Neuronal stem cell (in vitro differentiated cells): ENCODE results near the gene PLA2G4B.

Experiments
- DNase-seq: peaks from one replicate; pipeline ENCODE4 v3.0.0-alpha.2; 2013; ENCODE audit warnings: low spot score
- H2AFZ ChIP-seq: one replicate; pipeline ENCODE4 v1.6.1; 2013; ENCODE audit warnings: mild to moderate bottlenecking, low read length, inconsistent platforms
- H2AK5ac ChIP-seq: 2 replicates; pipeline ENCODE4 v1.6.1; 2013; ENCODE audit warnings: low read depth, mild to moderate bottlenecking, inconsistent platforms, low read length, moderate library complexity, mixed read lengths
- H2BK120ac ChIP-seq: 2 replicates; pipeline ENCODE4 v1.6.1; 2013; ENCODE audit warnings: low read depth, mild to moderate bottlenecking, inconsistent platforms, low read length, moderate library complexity, mixed read lengths
- H2BK12ac ChIP-seq: one replicate; pipeline ENCODE4 v1.6.1; 2013; ENCODE audit warnings: low read length, inconsistent platforms
- H2BK15ac ChIP-seq: 2 replicates; pipeline ENCODE4 v1.6.1; 2013; ENCODE audit warnings: mild to moderate bottlenecking, low read length, inconsistent platforms, mixed read lengths
- H2BK5ac ChIP-seq: one replicate; pipeline ENCODE4 v1.6.1; 2013; ENCODE audit warnings: inconsistent platforms, mild to moderate bottlenecking, low read length, moderate library complexity
- H3K14ac ChIP-seq: one replicate; pipeline ENCODE4 v1.6.1; 2013; ENCODE audit warnings: low read length, inconsistent platforms
- H3K18ac ChIP-seq: 2 replicates; pipeline ENCODE4 v1.6.1; 2013; ENCODE audit warnings: low read length, inconsistent platforms
- H3K23ac ChIP-seq: 2 replicates; pipeline ENCODE4 v1.6.1; 2013; ENCODE audit warnings: low read depth, mild to moderate bottlenecking, mixed read lengths, low read length, inconsistent platforms; ENCODE audit not compliant: poor library complexity
- H3K27ac ChIP-seq: replicated peaks from 3 replicates; pipeline ENCODE4 v1.5.1; 2013; ENCODE audit warnings: low read length, inconsistent platforms
- H3K27me3 ChIP-seq, 3 experiments: 2 replicates each; pipeline ENCODE4 v1.6.1; 2013; ENCODE audit warnings: low read length in 3 of 3, mild to moderate bottlenecking in 2 of 3, inconsistent platforms in 1 of 3, low read depth in 1 of 3, mixed read lengths in 1 of 3, moderate library complexity in 1 of 3; ENCODE audit not compliant: control insufficient read depth in 3 of 3, insufficient read depth in 3 of 3
- H3K36me3 ChIP-seq, 2 donors: replicated peaks in 1 of 2; 2 replicates each; pipeline ENCODE4 v1.6.1; 2013; ENCODE audit warnings: low read length in 2 of 2; ENCODE audit not compliant: control insufficient read depth in 2 of 2, insufficient read depth in 2 of 2
- H3K4ac ChIP-seq: 2 replicates; pipeline ENCODE4 v1.6.1; 2013; ENCODE audit warnings: inconsistent platforms, mild to moderate bottlenecking, low read length, moderate library complexity
- H3K4me1 ChIP-seq, 2 donors: 1 replicate in 1 of 2; 2 replicates in 1 of 2; pipeline ENCODE4 v1.6.1; 2013; ENCODE audit warnings: low read length in 2 of 2, low read depth in 1 of 2; ENCODE audit not compliant: control insufficient read depth in 2 of 2, insufficient read depth in 1 of 2
- H3K4me2 ChIP-seq: one replicate; pipeline ENCODE4 v1.6.1; 2013; ENCODE audit warnings: mild to moderate bottlenecking, low read length, inconsistent platforms; ENCODE audit not compliant: insufficient read depth, poor library complexity, severe bottlenecking
- H3K4me3 ChIP-seq, 2 donors: 2 replicates each; pipeline ENCODE4 v1.5.1; 2013; ENCODE audit warnings: low read length in 2 of 2, mild to moderate bottlenecking in 2 of 2, inconsistent platforms in 1 of 2, moderate library complexity in 1 of 2
- H3K79me1 ChIP-seq: one replicate; pipeline ENCODE4 v1.6.1; 2013; ENCODE audit warnings: low read depth, mild to moderate bottlenecking, inconsistent platforms, low read length, moderate library complexity
- H3K9ac ChIP-seq: one replicate; pipeline ENCODE4 v1.6.1; 2013; ENCODE audit warnings: mild to moderate bottlenecking, low read depth, low read length, inconsistent platforms; ENCODE audit not compliant: poor library complexity
- H3K9me3 ChIP-seq, 2 donors: replicated peaks in 1 of 2; 2 replicates each; pipeline versions ENCODE3 to v1.6.1; 2013; ENCODE audit warnings: low read length in 2 of 2, mild to moderate bottlenecking in 2 of 2, inconsistent platforms in 1 of 2, low read depth in 1 of 2, mixed read lengths in 1 of 2, moderate library complexity in 1 of 2; ENCODE audit not compliant: control insufficient read depth in 2 of 2, insufficient read depth in 1 of 2
- H4K8ac ChIP-seq: one replicate; pipeline ENCODE4 v1.6.1; 2013; ENCODE audit warnings: low read depth, mild to moderate bottlenecking, inconsistent platforms, low read length, moderate library complexity
- H4K91ac ChIP-seq: one replicate; pipeline ENCODE4 v1.6.1; 2013; ENCODE audit warnings: low read length, low read depth, mild to moderate bottlenecking, inconsistent platforms; ENCODE audit not compliant: poor library complexity
- WGBS, 2 donors: extraction: QIAGEN DNeasy Blood & Tissue Kit; methylation state at CpG; one replicate each; pipeline ENCODE4 v1.1.7; 2013; ENCODE audit warnings: missing lambda C conversion rate in 2 of 2, mixed read lengths in 1 of 2; ENCODE audit not compliant: insufficient read length in 2 of 2, insufficient replicate concordance in 1 of 2; ENCODE audit errors: extremely low coverage in 2 of 2; 5-methylcytosine and 5-hydroxymethylcytosine counted together

PLA2G4B gene

DNA sequence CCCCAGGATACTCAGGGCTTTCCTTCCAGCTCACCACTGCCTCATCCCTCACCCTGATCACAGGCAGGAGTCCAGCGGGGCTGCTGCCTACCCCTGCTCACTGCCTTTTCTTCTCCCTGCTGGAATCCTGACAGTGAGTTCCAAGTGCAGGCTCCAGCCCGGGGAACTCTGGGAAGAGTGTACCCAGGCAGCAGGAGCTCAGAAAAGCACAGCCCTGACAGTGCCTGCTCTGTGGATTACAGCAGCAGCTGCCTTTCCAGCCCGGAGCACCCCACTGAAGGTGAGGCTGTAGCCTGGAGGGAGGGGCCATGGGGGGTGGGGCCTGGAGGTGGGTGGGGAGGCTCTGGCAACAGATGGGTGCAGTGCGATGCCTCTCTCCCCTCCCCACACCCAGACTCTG lies 16.8 kb upstream of the PLA2G4B start:
- no CpG with 5 or more reads among the region's 4 CpGs for WGBS, 2 donors
- Histone ChIP-seq H3K9me3 (no peaks in the 10 kb centered on the region), H3K23ac (no peak overlapping the region), H2BK12ac (no peak overlapping the region), H3K27me3 (no peaks in the 10 kb centered on the region), H3K79me1 (no peaks in the 10 kb centered on the region), H3K4me3 (no peak overlapping the region), H4K91ac (no peak overlapping the region), H2BK120ac (no peak overlapping the region), H3K27ac (no peak overlapping the region), H3K4me1 (peaks cover 0 to 1% of the 10 kb centered on the region in 2 donors), H3K4ac (no peak overlapping the region), H2AK5ac (no peak overlapping the region), H2BK15ac (no peak overlapping the region), H2AFZ (no peak overlapping the region), H3K36me3 (peaks cover 29 to 81% of the 10 kb centered on the region in 2 donors), H3K18ac (no peak overlapping the region), H2BK5ac (no peak overlapping the region), H3K9ac (no peak overlapping the region), H3K14ac (no peak overlapping the region), H3K4me2 (no peak overlapping the region), H4K8ac (no peak overlapping the region)
- no peak for DNase-seq

DNA sequence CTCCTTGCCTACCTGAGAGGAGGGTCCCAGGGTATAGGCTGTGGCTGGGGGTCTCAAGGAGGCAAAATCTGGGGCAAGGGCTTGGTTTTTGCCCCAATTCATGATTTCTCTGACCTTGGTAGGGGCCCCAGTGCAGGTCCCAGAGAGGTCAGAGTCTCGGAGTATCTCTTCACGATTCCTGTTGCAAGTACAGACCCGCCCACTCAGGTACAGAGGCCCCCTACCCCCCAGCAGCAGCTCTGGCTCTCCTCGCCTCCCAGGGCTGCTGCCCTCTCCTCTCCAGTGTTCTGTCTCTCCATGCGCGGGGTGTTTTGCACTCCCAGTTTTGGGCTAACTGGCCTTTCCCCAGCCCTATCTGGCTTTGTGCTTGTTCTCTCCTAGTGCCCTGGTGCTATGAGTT lies 16.2 kb upstream of the PLA2G4B start:
- Histone ChIP-seq H2BK15ac (no peak overlapping the region), H3K79me1 (no peaks in the 10 kb centered on the region), H3K9me3 (no peaks in the 10 kb centered on the region), H2BK120ac (no peak overlapping the region), H4K8ac (no peak overlapping the region), H3K4me2 (no peak overlapping the region), H2BK5ac (no peak overlapping the region), H3K4me3 (no peak overlapping the region), H3K27ac (no peak overlapping the region), H3K27me3 (no peaks in the 10 kb centered on the region), H3K4me1 (peaks cover 0 to 1% of the 10 kb centered on the region in 2 donors), H2AFZ (no peak overlapping the region), H3K36me3 (peaks cover 28 to 75% of the 10 kb centered on the region in 2 donors), H3K18ac (no peak overlapping the region), H3K9ac (no peak overlapping the region), H3K4ac (no peak overlapping the region), H2BK12ac (no peak overlapping the region), H2AK5ac (no peak overlapping the region), H4K91ac (no peak overlapping the region), H3K23ac (peak overlapping the region; percentile 49), H3K14ac (no peak overlapping the region)
- WGBS, 2 donors: no CpG with 5 or more reads among the region's 6 CpGs
- DNase-seq: no peak

DNA sequence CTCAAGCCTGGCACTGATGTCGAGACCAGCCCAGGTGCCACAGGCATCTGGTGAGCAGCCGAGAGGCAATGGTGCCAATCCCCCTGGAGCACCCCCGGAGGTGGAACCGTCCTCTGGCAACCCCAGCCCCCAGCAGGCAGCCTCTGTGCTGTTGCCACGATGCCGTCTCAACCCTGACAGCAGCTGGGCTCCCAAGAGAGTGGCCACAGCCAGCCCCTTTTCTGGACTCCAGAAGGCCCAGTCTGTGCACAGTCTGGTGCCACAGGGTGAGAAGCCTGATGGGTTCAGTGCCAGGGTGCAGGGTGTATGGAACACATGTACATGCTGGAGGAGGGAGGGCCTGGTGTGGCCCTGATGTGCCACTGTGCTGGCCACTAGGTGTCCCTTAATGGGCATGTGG lies 15.7 kb upstream of the PLA2G4B start:
- WGBS, 2 donors: no CpG with 5 or more reads among the region's 6 CpGs
- no peak overlapping the region for H2BK120ac ChIP-seq

DNA sequence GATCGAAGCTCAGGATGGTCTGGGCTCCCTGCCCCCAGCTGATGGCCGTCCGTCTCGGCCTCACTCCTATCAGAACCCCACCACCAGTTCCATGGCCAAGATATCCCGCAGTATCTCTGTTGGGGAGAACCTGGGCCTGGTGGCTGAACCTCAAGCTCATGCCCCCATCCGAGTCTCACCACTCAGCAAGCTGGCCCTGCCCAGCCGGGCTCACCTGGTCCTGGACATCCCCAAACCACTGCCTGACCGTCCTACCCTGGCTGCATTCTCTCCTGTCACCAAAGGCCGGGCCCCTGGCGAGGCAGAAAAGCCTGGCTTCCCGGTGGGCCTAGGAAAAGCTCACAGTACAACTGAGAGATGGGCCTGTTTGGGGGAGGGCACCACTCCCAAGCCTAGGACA lies 15.1 kb upstream of the PLA2G4B start:
- Histone ChIP-seq H3K79me1 (no peaks in the 10 kb centered on the region), H3K4me3 (no peak overlapping the region), H2BK5ac (peak overlapping the region; percentile 39), H2BK120ac (no peak overlapping the region), H3K27ac (no peak overlapping the region), H3K36me3 (peaks cover 21 to 64% of the 10 kb centered on the region in 2 donors), H2BK15ac (no peak overlapping the region), H2AK5ac (no peak overlapping the region), H3K4me1 (peaks cover 1 to 2% of the 10 kb centered on the region in 2 donors), H3K9ac (no peak overlapping the region), H3K27me3 (no peaks in the 10 kb centered on the region), H4K8ac (no peak overlapping the region), H3K23ac (no peak overlapping the region), H4K91ac (no peak overlapping the region), H2AFZ (no peak overlapping the region), H3K18ac (peak overlapping the region; percentile 52), H3K14ac (no peak overlapping the region), H2BK12ac (no peak overlapping the region), H3K4ac (no peak overlapping the region), H3K9me3 (no peaks in the 10 kb centered on the region), H3K4me2 (no peak overlapping the region)
- DNase-seq: no peak
- WGBS, 2 donors: no CpG with 5 or more reads among the region's 11 CpGs

More for the DNA sequence above, 15.7 kb upstream of the PLA2G4B start:
- Histone ChIP-seq H3K27ac (no peak overlapping the region), H2AFZ (no peak overlapping the region), H2BK15ac (no peak overlapping the region), H4K8ac (no peak overlapping the region), H2AK5ac (no peak overlapping the region), H3K79me1 (no peaks in the 10 kb centered on the region), H3K9me3 (no peaks in the 10 kb centered on the region), H2BK12ac (no peak overlapping the region), H3K18ac (no peak overlapping the region), H3K4me3 (no peak overlapping the region), H3K14ac (no peak overlapping the region), H3K36me3 (peaks cover 23 to 70% of the 10 kb centered on the region in 2 donors), H3K4ac (no peak overlapping the region), H3K27me3 (no peaks in the 10 kb centered on the region), H3K9ac (no peak overlapping the region), H3K23ac (peak overlapping the region; percentile 49), H3K4me2 (no peak overlapping the region), H3K4me1 (peaks cover 0 to 1% of the 10 kb centered on the region in 2 donors), H4K91ac (no peak overlapping the region), H2BK5ac (peak overlapping the region; percentile 39)
- no peak for DNase-seq
